ENCODE measurements around the gene BAD. TPM values are rescaled to one million over a fixed set of nuclear protein-coding genes. Genes with fewer than 3 reads are reported as not detected.

Gene BAD
- total RNA-seq, 4 donors from 2014 or later, result 27.8 to 88.0 (median 76.3) TPM

DNA sequence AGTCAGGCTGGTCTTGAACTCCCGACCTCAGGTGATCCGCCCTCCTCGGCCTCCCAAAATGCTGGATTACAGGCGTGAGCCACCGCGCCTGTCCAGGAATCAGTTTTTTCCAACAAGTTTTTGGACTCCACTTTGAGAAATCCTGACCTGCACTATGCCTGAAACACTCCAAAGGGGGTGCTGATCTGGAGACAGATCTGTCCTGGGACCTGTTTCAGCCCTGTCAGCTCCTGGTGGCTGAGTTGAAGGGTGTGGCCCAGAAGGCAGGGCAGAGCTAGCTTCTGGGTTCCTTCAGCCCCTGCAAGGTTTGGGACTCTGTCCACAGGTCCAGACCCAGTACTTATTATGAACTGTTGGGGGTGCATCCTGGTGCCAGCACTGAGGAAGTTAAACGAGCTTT, 52.9 kb downstream of the BAD start:
- no peaks in the 10 kb centered on the region for H3K9me3 ChIP-seq
- in situ Hi-C loops (cut with MboI; ENCODE audit: low sequenced_read_pairs in 4 of 4), result no loop called here
- ATAC-seq (no peak), DNase-seq (no peak)
- no peaks in the 10 kb centered on the region for H3K36me3 ChIP-seq
- intact Hi-C loops (cut with DNase I; ENCODE audit: low total_unique reads), result no loop called here
- H3K4me1 ChIP-seq, result peaks cover 42 to 44% of the 10 kb centered on the region in 2 donors
- TF ChIP-seq POLR2A (IDR thresholded peaks at IDR 0.05), result no peak
- TF ChIP-seq, protein P1, sequence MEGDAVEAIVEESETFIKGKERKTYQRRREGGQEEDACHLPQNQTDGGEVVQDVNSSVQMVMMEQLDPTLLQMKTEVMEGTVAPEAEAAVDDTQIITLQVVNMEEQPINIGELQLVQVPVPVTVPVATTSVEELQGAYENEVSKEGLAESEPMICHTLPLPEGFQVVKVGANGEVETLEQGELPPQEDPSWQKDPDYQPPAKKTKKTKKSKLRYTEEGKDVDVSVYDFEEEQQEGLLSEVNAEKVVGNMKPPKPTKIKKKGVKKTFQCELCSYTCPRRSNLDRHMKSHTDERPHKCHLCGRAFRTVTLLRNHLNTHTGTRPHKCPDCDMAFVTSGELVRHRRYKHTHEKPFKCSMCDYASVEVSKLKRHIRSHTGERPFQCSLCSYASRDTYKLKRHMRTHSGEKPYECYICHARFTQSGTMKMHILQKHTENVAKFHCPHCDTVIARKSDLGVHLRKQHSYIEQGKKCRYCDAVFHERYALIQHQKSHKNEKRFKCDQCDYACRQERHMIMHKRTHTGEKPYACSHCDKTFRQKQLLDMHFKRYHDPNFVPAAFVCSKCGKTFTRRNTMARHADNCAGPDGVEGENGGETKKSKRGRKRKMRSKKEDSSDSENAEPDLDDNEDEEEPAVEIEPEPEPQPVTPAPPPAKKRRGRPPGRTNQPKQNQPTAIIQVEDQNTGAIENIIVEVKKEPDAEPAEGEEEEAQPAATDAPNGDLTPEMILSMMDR (IDR thresholded peaks at IDR 0.05 in 4 of 5, conservative IDR thresholded peaks at IDR 0.05 in 1 of 5), result no peak
- H3K27ac ChIP-seq, result peak overlapping the region in 3 of 4 donors; percentile 90 to 97 (median 93)
- no peak overlapping the region for H3K4me3 ChIP-seq
- H3K27me3 ChIP-seq, result no peaks in the 10 kb centered on the region

DNA sequence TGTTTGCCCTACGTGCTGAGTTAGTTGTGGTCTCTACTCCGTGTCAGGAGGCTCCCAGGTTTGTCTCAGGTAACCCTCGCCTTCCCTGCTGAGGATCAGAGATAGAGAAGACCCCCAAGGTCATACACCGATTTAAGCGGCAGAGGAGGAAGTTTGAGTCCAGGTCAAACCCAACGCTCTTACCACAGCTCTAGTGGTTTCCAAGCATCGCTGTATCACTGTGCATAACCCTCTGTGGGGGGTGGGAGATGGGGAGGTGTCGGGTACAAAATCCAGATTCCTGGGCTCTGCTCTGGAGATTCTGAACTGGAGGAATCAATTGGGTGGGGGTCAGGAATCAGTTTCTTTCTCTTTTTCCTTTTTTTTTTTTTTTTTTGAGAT, 53.5 kb downstream of the BAD start:
- Histone ChIP-seq H3K27ac (peak overlapping the region; percentile 90 to 97 (median 92)), H3K36me3 (no peaks in the 10 kb centered on the region), H3K27me3 (no peaks in the 10 kb centered on the region), H3K9me3 (no peaks in the 10 kb centered on the region), H3K4me1 (peaks cover 43 to 45% of the 10 kb centered on the region in 2 donors), H3K4me3 (peak overlapping the region; percentile 64 to 90 (median 80))
- DNase-seq (no peak), ATAC-seq (no peak)
- in situ Hi-C loops (cut with MboI; ENCODE audit: low sequenced_read_pairs in 4 of 4), result no loop called here
- TF ChIP-seq, protein P1 (IDR thresholded peaks at IDR 0.05 in 4 of 5, conservative IDR thresholded peaks at IDR 0.05 in 1 of 5), result no peak
- no peak for TF ChIP-seq POLR2A (IDR thresholded peaks at IDR 0.05)
- intact Hi-C loops (cut with DNase I; ENCODE audit: low total_unique reads), result no loop called here

DNA sequence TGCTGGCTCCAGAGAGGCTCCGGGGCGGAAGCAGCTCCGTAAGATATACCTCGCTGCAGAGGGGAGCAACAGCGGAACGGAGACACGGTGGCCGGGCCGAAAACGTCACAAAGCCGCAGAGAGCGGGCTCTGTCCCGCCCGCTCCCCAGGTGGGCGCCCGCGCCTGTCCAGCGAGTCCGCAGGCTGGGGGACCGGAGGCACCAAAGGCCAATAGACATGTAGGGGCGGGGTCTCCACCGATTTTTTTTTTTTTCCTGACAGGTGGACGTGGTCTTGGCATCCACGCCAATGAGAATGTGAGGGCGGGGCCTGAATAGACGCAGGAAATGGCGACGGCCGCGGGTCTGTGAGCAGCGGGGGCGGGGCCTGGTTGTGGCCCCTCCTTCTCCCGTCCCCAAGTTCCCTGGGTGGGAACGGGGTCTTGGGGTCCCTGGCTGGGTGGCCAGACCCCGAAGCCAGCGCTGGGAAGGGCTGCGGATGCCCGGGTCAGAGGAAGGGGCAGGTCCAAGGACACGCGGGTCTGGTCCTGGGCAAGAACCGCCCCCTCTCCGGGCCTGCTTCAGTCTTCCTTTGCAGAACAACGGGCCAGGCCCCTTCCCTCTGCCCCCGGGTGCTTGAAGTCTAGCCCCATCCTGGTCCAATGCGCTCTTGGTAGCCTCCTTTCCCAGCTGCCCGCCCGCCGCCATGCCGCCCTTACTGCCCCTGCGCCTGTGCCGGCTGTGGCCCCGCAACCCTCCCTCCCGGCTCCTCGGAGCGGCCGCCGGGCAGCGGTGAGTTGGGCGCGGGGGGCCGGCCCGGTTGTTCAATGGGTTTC, 54.1 kb downstream of the BAD start, which contains the start of gene DNAJC4:
DNAJC4 (plus strand) TSS at position 378 of the 814 bp plus-strand sequence; CDS start at position 685, 307 bp downstream.
- Histone ChIP-seq H3K4me1 (peaks cover 43 to 46% of the 10 kb centered on the region in 2 donors), H3K9me3 (no peaks in the 10 kb centered on the region), H3K27ac (peak within 1 kb of the TSS; percentile 90 to 97 (median 92)), H3K4me3 (peak within 1 kb of the TSS; percentile 64 to 90 (median 80)), H3K27me3 (no peaks in the 10 kb centered on the region), H3K36me3 (no peaks in the 10 kb centered on the region)
- in situ Hi-C loops (cut with MboI; ENCODE audit: low sequenced_read_pairs in 4 of 4) (no loop called here), intact Hi-C loops (cut with DNase I; ENCODE audit: low total_unique reads) (no loop called here)
- DNase-seq, result peak; percentile 86 to 90
- ATAC-seq, result peak; percentile 60 to 72
- TF ChIP-seq, protein P1 (IDR thresholded peaks at IDR 0.05 in 4 of 5, conservative IDR thresholded peaks at IDR 0.05 in 1 of 5), result no peak
- peak; percentile 48 to 50 for TF ChIP-seq POLR2A (IDR thresholded peaks at IDR 0.05)

DNA sequence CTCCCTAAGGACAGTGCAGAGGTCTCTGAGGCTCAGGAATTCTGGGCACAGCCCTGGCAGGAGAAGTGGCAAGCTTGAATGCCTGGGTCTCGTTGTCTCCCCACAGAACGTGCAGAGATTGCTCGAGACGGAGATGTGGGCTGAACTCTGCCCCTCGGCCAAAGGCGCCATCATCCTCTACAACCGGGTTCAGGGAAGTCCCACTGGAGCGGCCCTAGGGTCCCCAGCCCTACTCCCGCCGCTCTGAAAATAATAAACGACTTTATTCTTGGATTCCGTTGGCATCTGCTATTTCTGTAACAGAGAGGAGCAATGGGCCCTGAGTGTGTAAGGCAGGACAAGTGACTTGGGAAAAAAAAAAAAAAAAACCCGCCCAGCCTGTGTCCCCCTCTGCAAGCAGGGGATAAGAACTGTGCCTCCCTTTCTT, 54.7 kb downstream of the BAD start:
- Histone ChIP-seq H3K36me3 (no peaks in the 10 kb centered on the region), H3K27ac (peak overlapping the region; percentile 90 to 97 (median 92)), H3K27me3 (no peaks in the 10 kb centered on the region), H3K4me3 (peak overlapping the region; percentile 64 to 90 (median 80)), H3K9me3 (no peaks in the 10 kb centered on the region), H3K4me1 (peaks cover 44 to 48% of the 10 kb centered on the region in 2 donors)
- ATAC-seq (no peak), DNase-seq (no peak)
- in situ Hi-C loops (cut with MboI; ENCODE audit: low sequenced_read_pairs in 4 of 4) (no loop called here), intact Hi-C loops (cut with DNase I; ENCODE audit: low total_unique reads) (loop anchor here (5.0 kb wide), 1 partner anchor 62 kb away; the partner anchor contains the start of gene MACROD1)
- no peak for TF ChIP-seq POLR2A (IDR thresholded peaks at IDR 0.05)
- TF ChIP-seq, protein P1 (IDR thresholded peaks at IDR 0.05 in 4 of 5, conservative IDR thresholded peaks at IDR 0.05 in 1 of 5), result no peak
